H9 (cell line): Measurements from ENCODE around the gene LECT2. TPM values are rescaled to one million over a fixed set of nuclear protein-coding genes. Genes with fewer than 3 reads are reported as not detected.

Experiments used
- DNase-seq: peaks from one replicate; pipeline ENCODE4 v3.0.0-alpha.2; 2017
- H2AFZ ChIP-seq: one replicate; pipeline ENCODE4 v1.6.1; 2013; ENCODE audit warnings: mild to moderate bottlenecking, low read length, control low read depth, moderate library complexity
- H2AK5ac ChIP-seq: 2 replicates; pipeline ENCODE4 v1.6.1; 2013; ENCODE audit warnings: low read length, control low read depth, mixed read lengths; ENCODE audit not compliant: insufficient read length
- H2BK120ac ChIP-seq: one replicate; pipeline ENCODE4 v1.6.1; 2013; ENCODE audit warnings: low read depth, mild to moderate bottlenecking, low read length, control low read depth, inconsistent platforms; ENCODE audit not compliant: poor library complexity, severe bottlenecking
- H2BK12ac ChIP-seq: 2 replicates; pipeline ENCODE4 v1.6.1; 2013; ENCODE audit warnings: low read length, control low read depth, mixed read lengths, low read depth; ENCODE audit not compliant: insufficient read length
- H2BK15ac ChIP-seq: 2 replicates; pipeline ENCODE4 v1.6.1; 2013; ENCODE audit warnings: low read depth, low read length, control low read depth
- H2BK20ac ChIP-seq: one replicate; pipeline ENCODE4 v1.6.1; 2013; ENCODE audit warnings: low read depth, mild to moderate bottlenecking, low read length, control low read depth, inconsistent platforms; ENCODE audit not compliant: poor library complexity, severe bottlenecking
- H2BK5ac ChIP-seq: 2 replicates; pipeline ENCODE4 v1.6.1; 2013; ENCODE audit warnings: low read length, control low read depth, mixed read lengths; ENCODE audit not compliant: insufficient read length
- H3K14ac ChIP-seq: 2 replicates; pipeline ENCODE4 v1.6.1; 2013; ENCODE audit warnings: low read length, control low read depth; ENCODE audit not compliant: insufficient read depth
- H3K18ac ChIP-seq: 2 replicates; pipeline ENCODE4 v1.6.1; 2013; ENCODE audit warnings: low read depth, mild to moderate bottlenecking, mixed read lengths, low read length, control low read depth; ENCODE audit not compliant: insufficient read length
- H3K23ac ChIP-seq: 2 replicates; pipeline ENCODE4 v1.6.1; 2013; ENCODE audit warnings: low read length, control low read depth, mixed read lengths, low read depth; ENCODE audit not compliant: insufficient read length
- H3K23me2 ChIP-seq: 2 replicates; pipeline ENCODE4 v1.6.1; 2013; ENCODE audit warnings: low read depth, mild to moderate bottlenecking, mixed read lengths, low read length, control low read depth; ENCODE audit not compliant: insufficient read length, poor library complexity, severe bottlenecking
- H3K27ac ChIP-seq: 2 replicates; pipeline ENCODE4 v1.5.1; 2013; ENCODE audit warnings: low read length, control low read depth, mixed read lengths, low read depth; ENCODE audit not compliant: insufficient read length
- H3K27me3 ChIP-seq: 2 replicates; pipeline ENCODE4 v1.6.1; 2013; ENCODE audit warnings: low read length, control low read depth, inconsistent platforms; ENCODE audit not compliant: insufficient read depth
- H3K4ac ChIP-seq: 2 replicates; pipeline ENCODE4 v1.6.1; 2013; ENCODE audit warnings: low read depth, mild to moderate bottlenecking, control low read depth, inconsistent platforms, low read length, moderate library complexity
- H3K4me1 ChIP-seq: 2 replicates; pipeline ENCODE4 v1.6.1; 2013; ENCODE audit warnings: low read length, control low read depth, inconsistent platforms; ENCODE audit not compliant: insufficient read depth
- H3K4me2 ChIP-seq: 2 replicates; pipeline ENCODE4 v1.6.1; 2013; ENCODE audit warnings: low read length, control low read depth, mixed read lengths; ENCODE audit not compliant: insufficient read length, insufficient read depth
- H3K56ac ChIP-seq: 2 replicates; pipeline ENCODE4 v1.6.1; 2013; ENCODE audit warnings: low read depth, mild to moderate bottlenecking, mixed read lengths, low read length, control low read depth; ENCODE audit not compliant: insufficient read length
- H3K79me1 ChIP-seq: 2 replicates; pipeline ENCODE4 v1.6.1; 2013; ENCODE audit warnings: low read depth, mild to moderate bottlenecking, moderate library complexity, low read length, control low read depth, inconsistent platforms; ENCODE audit not compliant: insufficient read depth, poor library complexity, severe bottlenecking
- H3K79me2 ChIP-seq: 2 replicates; pipeline ENCODE4 v1.6.1; 2013; ENCODE audit warnings: low read length, control low read depth, inconsistent platforms; ENCODE audit not compliant: insufficient read depth
- H3K9ac ChIP-seq: 2 replicates; pipeline ENCODE4 v1.6.1; 2013; ENCODE audit warnings: low read length, control low read depth, mixed read lengths; ENCODE audit not compliant: insufficient read length; ENCODE audit errors: extremely low read depth
- H3K9me3 ChIP-seq: one replicate; pipeline ENCODE4 v1.6.1; 2013; ENCODE audit warnings: low read depth, low read length, inconsistent platforms; ENCODE audit not compliant: control insufficient read depth
- H3T11ph ChIP-seq: one replicate; pipeline ENCODE4 v1.6.1; 2013; ENCODE audit warnings: mild to moderate bottlenecking, low read length, control low read depth, inconsistent platforms
- H4K20me1 ChIP-seq: one replicate; pipeline ENCODE4 v1.6.1; 2013; ENCODE audit not compliant: control insufficient read depth, insufficient read length, insufficient read depth
- H4K5ac ChIP-seq: 2 replicates; pipeline ENCODE4 v1.6.1; 2013; ENCODE audit warnings: low read depth, mild to moderate bottlenecking, mixed read lengths, low read length, control low read depth; ENCODE audit not compliant: insufficient read length
- H4K8ac ChIP-seq: replicated peaks from 2 replicates; pipeline ENCODE4 v1.6.1; 2013; ENCODE audit warnings: low read length, control low read depth, mixed read lengths, low read depth; ENCODE audit not compliant: insufficient read length
- H4K91ac ChIP-seq: 2 replicates; pipeline ENCODE4 v1.6.1; 2013; ENCODE audit warnings: low read depth, mild to moderate bottlenecking, moderate library complexity, mixed read lengths, low read length, control low read depth; ENCODE audit not compliant: insufficient read length
- H3K27ac Mint-ChIP-seq, 3 experiments: 2 replicates in 2 of 3; 3 replicates in 1 of 3; pipeline ENCODE4 v1.8.0; 2020 to 2021; ENCODE audit warnings: mixed read lengths in 3 of 3, mild to moderate bottlenecking in 1 of 3, moderate library complexity in 1 of 3
- H3K27me3 Mint-ChIP-seq: 2 replicates; pipeline ENCODE4 v1.8.0; 2021; ENCODE audit warnings: low read depth, mild to moderate bottlenecking, moderate library complexity, mixed read lengths
- H3K36me3 Mint-ChIP-seq, 3 experiments: 2 replicates in 2 of 3; 3 replicates in 1 of 3; pipeline ENCODE4 v1.8.0; 2020 to 2021; ENCODE audit warnings: low read depth in 3 of 3, mixed read lengths in 3 of 3; ENCODE audit not compliant: insufficient read depth in 1 of 3
- H3K4me1 Mint-ChIP-seq, 2 experiments: 2 replicates each; pipeline ENCODE4 v1.8.0; 2020; ENCODE audit warnings: mixed read lengths in 2 of 2
- H3K4me3 Mint-ChIP-seq, 2 experiments: 2 replicates in 1 of 2; 3 replicates in 1 of 2; pipeline ENCODE4 v1.8.0; 2020 to 2021; ENCODE audit warnings: mild to moderate bottlenecking in 2 of 2, mixed read lengths in 2 of 2, moderate library complexity in 1 of 2
- H3K9me3 Mint-ChIP-seq, 2 experiments: 2 replicates in 1 of 2; 3 replicates in 1 of 2; pipeline ENCODE4 v1.8.0; 2020; ENCODE audit warnings: mild to moderate bottlenecking in 2 of 2, mixed read lengths in 2 of 2, moderate library complexity in 1 of 2
- WGBS: extraction: QIAGEN DNeasy Blood & Tissue Kit; methylation state at CpG from one replicate; pipeline ENCODE4 v1.1.7; 2013; ENCODE audit warnings: missing lambda C conversion rate, low lambda C conversion rate, mixed read lengths; ENCODE audit not compliant: insufficient read length; ENCODE audit errors: extremely low coverage; 5-methylcytosine and 5-hydroxymethylcytosine counted together
- total RNA-seq: library from RNA; stranded (reverse); gene quantifications from 2 replicates; pipeline ENCODE4 v1.2.1, GENCODE V29; 2021
- TF ChIP-seq, protein P1 (sequence below): fragments of 200-600 bp; sonication (generic); conservative IDR thresholded peaks from 3 replicates; pipeline ENCODE4 v1.8.0; 2021; ENCODE audit warnings: antibody characterized with exemption, mild to moderate bottlenecking

The LECT2 gene
- total RNA-seq, 1 experiment from 2014 or later = not detected

- Histone ChIP-seq H3K4me1 (no peaks in the 10 kb centered on the region), H3K14ac (no peak overlapping the region), H3K27ac (no peak overlapping the region), H3K18ac (no peak overlapping the region), H4K20me1 (no peaks in the 10 kb centered on the region), H2BK12ac (no peak overlapping the region), H3K56ac (no peak overlapping the region), H3K27me3 (no peaks in the 10 kb centered on the region), H3K23me2 (no peaks in the 10 kb centered on the region), H4K91ac (no peak overlapping the region), H3K79me1 (no peaks in the 10 kb centered on the region), H3K4ac (no peak overlapping the region), H2BK120ac (no peak overlapping the region), H4K8ac (no peak overlapping the region), H3K9ac (no peak overlapping the region), H2BK5ac (no peak overlapping the region), H4K5ac (no peak overlapping the region), H2AK5ac (no peak overlapping the region), H2BK15ac (no peak overlapping the region), H2AFZ (no peak overlapping the region), H3K23ac (no peak overlapping the region), H2BK20ac (no peak overlapping the region), H3K4me2 (no peak overlapping the region), H3K79me2 (no peaks in the 10 kb centered on the region), H3T11ph (no peak overlapping the region), H3K9me3 (no peaks in the 10 kb centered on the region)
- H3K4me3 Mint-ChIP-seq = no peak overlapping the region
- H3K36me3 Mint-ChIP-seq = no peaks in the 10 kb centered on the region
- TF ChIP-seq, protein P1, sequence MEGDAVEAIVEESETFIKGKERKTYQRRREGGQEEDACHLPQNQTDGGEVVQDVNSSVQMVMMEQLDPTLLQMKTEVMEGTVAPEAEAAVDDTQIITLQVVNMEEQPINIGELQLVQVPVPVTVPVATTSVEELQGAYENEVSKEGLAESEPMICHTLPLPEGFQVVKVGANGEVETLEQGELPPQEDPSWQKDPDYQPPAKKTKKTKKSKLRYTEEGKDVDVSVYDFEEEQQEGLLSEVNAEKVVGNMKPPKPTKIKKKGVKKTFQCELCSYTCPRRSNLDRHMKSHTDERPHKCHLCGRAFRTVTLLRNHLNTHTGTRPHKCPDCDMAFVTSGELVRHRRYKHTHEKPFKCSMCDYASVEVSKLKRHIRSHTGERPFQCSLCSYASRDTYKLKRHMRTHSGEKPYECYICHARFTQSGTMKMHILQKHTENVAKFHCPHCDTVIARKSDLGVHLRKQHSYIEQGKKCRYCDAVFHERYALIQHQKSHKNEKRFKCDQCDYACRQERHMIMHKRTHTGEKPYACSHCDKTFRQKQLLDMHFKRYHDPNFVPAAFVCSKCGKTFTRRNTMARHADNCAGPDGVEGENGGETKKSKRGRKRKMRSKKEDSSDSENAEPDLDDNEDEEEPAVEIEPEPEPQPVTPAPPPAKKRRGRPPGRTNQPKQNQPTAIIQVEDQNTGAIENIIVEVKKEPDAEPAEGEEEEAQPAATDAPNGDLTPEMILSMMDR = no peak
- no peaks in the 10 kb centered on the region for H3K9me3 Mint-ChIP-seq
- H3K4me1 Mint-ChIP-seq = no peaks in the 10 kb centered on the region
- DNase-seq = no peak
- H3K27me3 Mint-ChIP-seq = peaks cover 28% of the 10 kb centered on the region
- no peak overlapping the region for H3K27ac Mint-ChIP-seq
- no CpG with 5 or more reads among the region's 3 CpGs for WGBS
Measured at GRCh38 chr5:135950611-135951010, 4.2 kb downstream of the LECT2 start.
